ENCODE data around the gene SGCE. TPM values are rescaled to one million over a fixed set of nuclear protein-coding genes. Genes with fewer than 3 reads are reported as not detected.

SGCE gene
- total and polyA plus RNA-seq, 12 donors = 32.2 to 230 (median 142) TPM

DNA sequence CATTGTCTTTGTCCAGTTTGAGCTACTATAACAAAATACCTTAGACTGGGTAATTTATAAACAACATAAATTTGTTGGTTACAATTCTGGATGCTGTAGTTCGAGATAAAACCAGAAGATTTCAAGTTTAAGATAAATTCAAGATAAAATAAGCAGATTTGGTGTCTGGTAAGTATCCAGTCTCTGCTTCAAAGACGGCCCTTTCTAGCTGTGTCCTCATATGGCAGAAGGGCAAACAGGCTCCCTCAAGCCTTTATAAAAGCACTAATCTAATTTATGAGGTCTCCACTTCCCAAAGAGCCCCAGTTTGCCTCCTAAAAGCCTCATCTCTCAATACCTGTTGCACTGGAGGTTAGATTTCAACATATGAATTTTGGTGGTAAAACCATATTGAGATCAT, 31.1 kb upstream of the SGCE start:
- no peaks in the 10 kb centered on the region for H3K4me1 ChIP-seq (replicated peaks in 1 of 2)
- H3K27ac ChIP-seq = no peak overlapping the region
- no peak for TF ChIP-seq POLR2A (IDR thresholded peaks at IDR 0.05)
- TF ChIP-seq, protein P1, sequence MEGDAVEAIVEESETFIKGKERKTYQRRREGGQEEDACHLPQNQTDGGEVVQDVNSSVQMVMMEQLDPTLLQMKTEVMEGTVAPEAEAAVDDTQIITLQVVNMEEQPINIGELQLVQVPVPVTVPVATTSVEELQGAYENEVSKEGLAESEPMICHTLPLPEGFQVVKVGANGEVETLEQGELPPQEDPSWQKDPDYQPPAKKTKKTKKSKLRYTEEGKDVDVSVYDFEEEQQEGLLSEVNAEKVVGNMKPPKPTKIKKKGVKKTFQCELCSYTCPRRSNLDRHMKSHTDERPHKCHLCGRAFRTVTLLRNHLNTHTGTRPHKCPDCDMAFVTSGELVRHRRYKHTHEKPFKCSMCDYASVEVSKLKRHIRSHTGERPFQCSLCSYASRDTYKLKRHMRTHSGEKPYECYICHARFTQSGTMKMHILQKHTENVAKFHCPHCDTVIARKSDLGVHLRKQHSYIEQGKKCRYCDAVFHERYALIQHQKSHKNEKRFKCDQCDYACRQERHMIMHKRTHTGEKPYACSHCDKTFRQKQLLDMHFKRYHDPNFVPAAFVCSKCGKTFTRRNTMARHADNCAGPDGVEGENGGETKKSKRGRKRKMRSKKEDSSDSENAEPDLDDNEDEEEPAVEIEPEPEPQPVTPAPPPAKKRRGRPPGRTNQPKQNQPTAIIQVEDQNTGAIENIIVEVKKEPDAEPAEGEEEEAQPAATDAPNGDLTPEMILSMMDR (IDR thresholded peaks at IDR 0.05) = no peak
- H3K36me3 ChIP-seq (replicated peaks in 1 of 2) = no peaks in the 10 kb centered on the region
- no peaks in the 10 kb centered on the region for H3K27me3 ChIP-seq
- WGBS, 4 donors = 69 to 88% (median 83%) methylated on average over 2 of the region's 2 CpGs
- H3K4me3 ChIP-seq = no peak overlapping the region
- DNase-seq = no peak
- intact Hi-C loops (cut with DNase I) = no loop called here
- no peaks in the 10 kb centered on the region for H3K9me3 ChIP-seq (replicated peaks in 1 of 3)

DNA sequence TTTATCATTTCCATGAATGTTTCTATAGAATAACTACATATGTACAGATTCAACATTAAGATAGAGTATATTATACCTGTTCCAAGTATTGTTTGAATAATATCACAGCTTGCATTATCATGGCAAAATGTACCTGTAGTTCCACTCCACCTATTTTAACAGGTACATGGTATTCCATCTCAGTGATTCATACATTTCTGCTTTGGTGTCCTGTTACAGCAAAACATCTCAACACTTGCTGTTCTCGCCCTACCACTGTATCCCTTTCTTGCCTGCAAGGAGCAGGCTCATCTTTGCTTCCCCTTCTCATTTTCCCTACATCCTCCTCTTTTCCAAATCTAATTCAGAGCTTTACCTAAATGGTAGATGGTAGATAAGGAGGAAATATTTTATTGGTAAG, 27.1 kb upstream of the SGCE start:
- H3K27ac ChIP-seq = no peak overlapping the region
- 91 to 100% (median 94%) methylated on average over 1 of the region's 1 CpG for WGBS, 4 donors
- no peak for DNase-seq
- no peaks in the 10 kb centered on the region for H3K27me3 ChIP-seq
- TF ChIP-seq, protein P1 (IDR thresholded peaks at IDR 0.05) = no peak
- no peak for TF ChIP-seq POLR2A (IDR thresholded peaks at IDR 0.05)
- no peak overlapping the region for H3K4me3 ChIP-seq
- no peaks in the 10 kb centered on the region for H3K36me3 ChIP-seq (replicated peaks in 1 of 2)
- H3K4me1 ChIP-seq (replicated peaks in 1 of 2) = no peaks in the 10 kb centered on the region
- intact Hi-C loops (cut with DNase I) = no loop called here
- H3K9me3 ChIP-seq (replicated peaks in 1 of 3) = no peaks in the 10 kb centered on the region

DNA sequence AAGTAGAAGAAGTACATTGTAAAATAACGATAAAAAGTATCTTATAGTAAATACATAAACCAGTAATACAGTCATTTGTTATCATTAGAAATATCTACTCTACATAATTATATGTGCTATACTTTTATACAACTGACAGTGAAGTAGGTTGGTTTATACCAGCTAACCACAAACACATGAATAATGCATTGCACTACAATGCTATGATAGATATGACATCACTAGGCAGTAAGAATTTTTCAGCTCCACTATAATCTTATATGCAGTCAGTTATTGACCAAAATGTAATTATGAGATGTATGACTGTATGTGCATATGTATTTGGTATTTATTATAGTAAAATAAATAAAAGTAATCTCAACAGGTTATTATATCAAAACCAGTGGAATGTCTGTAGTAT, 23.4 kb upstream of the SGCE start:
- WGBS, 4 donors = 81 to 91% (median 85%) methylated on average over 1 of the region's 1 CpG
- no peak for DNase-seq

DNA sequence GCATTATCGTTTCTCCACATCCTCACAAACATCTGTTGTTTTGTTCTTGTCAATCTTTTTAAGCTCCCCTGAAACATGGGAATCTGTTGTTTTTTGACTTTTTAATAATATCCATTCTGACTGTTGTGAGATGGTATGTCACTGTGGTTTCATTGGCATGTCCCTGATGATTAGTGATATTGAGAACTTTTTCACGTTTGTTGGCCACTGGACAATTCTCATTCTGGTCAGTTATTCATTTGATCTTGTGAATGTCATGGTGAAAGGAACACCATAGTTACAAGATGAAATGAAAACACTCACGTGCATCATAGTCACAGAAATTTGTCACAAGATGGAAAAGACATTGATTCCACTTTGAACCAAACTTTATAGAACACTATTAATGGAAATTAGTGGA, 20.5 kb upstream of the SGCE start:
- H3K27me3 ChIP-seq = no peaks in the 10 kb centered on the region
- no peak for TF ChIP-seq POLR2A (IDR thresholded peaks at IDR 0.05)
- TF ChIP-seq, protein P1 (IDR thresholded peaks at IDR 0.05) = no peak
- no peaks in the 10 kb centered on the region for H3K4me1 ChIP-seq (replicated peaks in 1 of 2)
- H3K36me3 ChIP-seq (replicated peaks in 1 of 2) = no peaks in the 10 kb centered on the region
- no peak overlapping the region for H3K27ac ChIP-seq
- no peak overlapping the region for H3K4me3 ChIP-seq
- no peak for DNase-seq
- intact Hi-C loops (cut with DNase I) = no loop called here
- H3K9me3 ChIP-seq (replicated peaks in 1 of 3) = no peaks in the 10 kb centered on the region
- WGBS, 4 donors = 72 to 84% (median 75%) methylated on average over 3 of the region's 3 CpGs

More for the DNA sequence above, 23.4 kb upstream of the SGCE start:
- no peaks in the 10 kb centered on the region for H3K27me3 ChIP-seq
- H3K9me3 ChIP-seq (replicated peaks in 1 of 3) = no peaks in the 10 kb centered on the region
- H3K36me3 ChIP-seq (replicated peaks in 1 of 2) = no peaks in the 10 kb centered on the region
- TF ChIP-seq, protein P1 (IDR thresholded peaks at IDR 0.05) = no peak
- TF ChIP-seq POLR2A (IDR thresholded peaks at IDR 0.05) = no peak
- no peak overlapping the region for H3K4me3 ChIP-seq
- H3K4me1 ChIP-seq (replicated peaks in 1 of 2) = no peaks in the 10 kb centered on the region
- no peak overlapping the region for H3K27ac ChIP-seq
- intact Hi-C loops (cut with DNase I) = no loop called here
